GM23338 (cell line): ENCODE data around the gene SORL1. TPM values are rescaled to one million over a fixed set of nuclear protein-coding genes. Genes with fewer than 3 reads are reported as not detected.

ENCODE experiments used
- ATAC-seq: fragments of 200-7000 bp; cut with Tn5 transposase; 3 replicates; pipeline ENCODE4 v1.9.1; 2020
- DNase-seq: peaks from one replicate; pipeline ENCODE4 v3.0.0-alpha.2; 2015; ENCODE audit warnings: low spot score
- H2AFZ ChIP-seq: fragments of 200-600 bp; sonication (generic); 2 replicates; pipeline ENCODE4 v1.8.0; 2016; ENCODE audit warnings: antibody characterized with exemption, mild to moderate bottlenecking, moderate library complexity
- H3F3A ChIP-seq: fragments of 200-600 bp; sonication (generic); replicated peaks from 2 replicates; pipeline ENCODE4 v1.8.0; 2017; ENCODE audit warnings: antibody characterized with exemption, mixed run types, low read depth
- H3K27ac ChIP-seq: fragments of 200-600 bp; sonication (generic); 2 replicates; pipeline ENCODE4 v1.6.1; 2016; ENCODE audit warnings: low read depth
- H3K27me3 ChIP-seq: fragments of 200-600 bp; sonication (generic); 2 replicates; pipeline ENCODE4 v1.8.0; 2016; ENCODE audit warnings: mild to moderate bottlenecking, mixed run types, moderate library complexity; ENCODE audit not compliant: insufficient read depth
- H3K36me3 ChIP-seq: fragments of 200-600 bp; sonication (generic); 2 replicates; pipeline ENCODE4 v1.8.0; 2016; ENCODE audit warnings: mild to moderate bottlenecking; ENCODE audit not compliant: insufficient read depth
- H3K4me1 ChIP-seq: fragments of 200-600 bp; sonication (generic); 2 replicates; pipeline ENCODE4 v1.8.0; 2016; ENCODE audit warnings: mild to moderate bottlenecking, moderate library complexity; ENCODE audit not compliant: insufficient read depth
- H3K4me2 ChIP-seq: fragments of 200-600 bp; sonication (generic); 2 replicates; pipeline ENCODE4 v1.7.1; 2017; ENCODE audit warnings: mixed run types
- H3K4me3 ChIP-seq: fragments of 200-600 bp; sonication (generic); 2 replicates; pipeline ENCODE4 v1.6.1; 2016; ENCODE audit warnings: mixed run types
- H3K79me2 ChIP-seq: fragments of 200-600 bp; sonication (generic); replicated peaks from 2 replicates; pipeline ENCODE4 v1.8.0; 2017; ENCODE audit warnings: mild to moderate bottlenecking; ENCODE audit not compliant: insufficient read depth
- H3K9me2 ChIP-seq: fragments of 200-600 bp; sonication (generic); 2 replicates; pipeline ENCODE4 v1.8.0; 2017; ENCODE audit not compliant: insufficient read depth
- H4K20me1 ChIP-seq: fragments of 200-600 bp; sonication (generic); replicated peaks from 2 replicates; pipeline ENCODE4 v1.8.0; 2017; ENCODE audit warnings: mild to moderate bottlenecking; ENCODE audit not compliant: insufficient read depth
- H3K27ac Mint-ChIP-seq: 2 replicates; pipeline ENCODE4 v1.8.0; 2020; ENCODE audit warnings: inconsistent platforms, mild to moderate bottlenecking, moderate library complexity, mixed read lengths
- H3K27me3 Mint-ChIP-seq: 3 replicates; pipeline ENCODE4 v1.8.0; 2022; ENCODE audit warnings: low read depth, mild to moderate bottlenecking, moderate library complexity, mixed read lengths, inconsistent platforms; ENCODE audit not compliant: insufficient read depth, poor library complexity
- H3K36me3 Mint-ChIP-seq: 3 replicates; pipeline ENCODE4 v1.8.0; 2021; ENCODE audit warnings: low read depth, mild to moderate bottlenecking, inconsistent platforms, moderate library complexity, mixed read lengths
- H3K4me1 Mint-ChIP-seq: 3 replicates; pipeline ENCODE4 v1.8.0; 2020; ENCODE audit warnings: mild to moderate bottlenecking, inconsistent platforms, mixed read lengths
- H3K4me3 Mint-ChIP-seq: 3 replicates; pipeline ENCODE4 v1.8.0; 2021; ENCODE audit warnings: moderate library complexity, mild to moderate bottlenecking, inconsistent platforms, mixed read lengths
- H3K9me3 Mint-ChIP-seq: 3 replicates; pipeline ENCODE4 v1.8.0; 2020; ENCODE audit warnings: moderate library complexity, mild to moderate bottlenecking, inconsistent platforms, mixed read lengths
- CREB1 ChIP-seq: fragments of 250-450 bp; sonication (Bioruptor Pico); IDR thresholded peaks from 2 replicates; pipeline ENCODE4 v1.5.0; 2020; ENCODE audit warnings: low read depth, mild to moderate bottlenecking, moderate library complexity
- CTCF ChIP-seq, 2 experiments: fragments of 200-600 bp in 1 of 2; sonication (generic) in 1 of 2; conservative IDR thresholded peaks; 2 replicates each; pipeline versions ENCODE4 v1.5.1 to v1.6.1; 2016 to 2017; ENCODE audit warnings: antibody characterized with exemption in 2 of 2, low read depth in 2 of 2, mild to moderate bottlenecking in 2 of 2, moderate library complexity in 1 of 2
- ETS1 ChIP-seq: IDR thresholded peaks from 2 replicates; pipeline ENCODE4 v1.6.1; 2016; ENCODE audit warnings: antibody characterized with exemption
- EZH2 ChIP-seq: fragments of 200-600 bp; sonication (generic); IDR thresholded peaks from one replicate; pipeline ENCODE4 v1.8.0; 2017; ENCODE audit warnings: antibody characterized with exemption, mild to moderate bottlenecking, low read depth; ENCODE audit not compliant: unreplicated experiment
- EZH2phosphoT487 ChIP-seq: fragments of 200-600 bp; sonication (generic); IDR thresholded peaks from one replicate; pipeline ENCODE4 v1.8.1; 2018; ENCODE audit warnings: antibody characterized with exemption; ENCODE audit not compliant: unreplicated experiment
- JUNB ChIP-seq: IDR thresholded peaks from one replicate; pipeline ENCODE4 v1.6.1; 2016; ENCODE audit warnings: antibody characterized with exemption; ENCODE audit not compliant: unreplicated experiment
- NANOG ChIP-seq: IDR thresholded peaks from 2 replicates; pipeline ENCODE4 v1.6.1; 2016; ENCODE audit warnings: antibody characterized with exemption, borderline replicate concordance
- POLR2AphosphoS5 ChIP-seq: IDR thresholded peaks from 2 replicates; pipeline ENCODE4 v1.6.1; 2016; ENCODE audit warnings: antibody characterized with exemption, low read depth
- REST ChIP-seq: IDR thresholded peaks from one replicate; pipeline ENCODE4 v1.6.1; 2018; ENCODE audit warnings: antibody characterized with exemption; ENCODE audit not compliant: unreplicated experiment
- STAT1 ChIP-seq: IDR thresholded peaks from one replicate; pipeline ENCODE4 v1.6.1; 2016; ENCODE audit warnings: antibody characterized with exemption; ENCODE audit not compliant: unreplicated experiment
- ZNF114 ChIP-seq: fragments of 250-450 bp; sonication (Bioruptor Pico); IDR thresholded peaks from 2 replicates; pipeline ENCODE4 v1.5.0; 2020; ENCODE audit warnings: mild to moderate bottlenecking, moderate library complexity
- ZNF331 ChIP-seq: fragments of 250-450 bp; sonication (Bioruptor Pico); IDR thresholded peaks from 2 replicates; pipeline ENCODE4 v1.5.0; 2020; ENCODE audit warnings: low read depth, mild to moderate bottlenecking, moderate library complexity
- ZNF462 ChIP-seq: fragments of 250-450 bp; sonication (Bioruptor Pico); IDR thresholded peaks from 2 replicates; pipeline ENCODE4 v1.5.0; 2020; ENCODE audit warnings: mild to moderate bottlenecking, moderate library complexity
- polyA plus RNA-seq: library from polyadenylated mRNA; unstranded; fragments of >200 nt; fragmentation: Nextera tagmentation; extraction: Ambion mirVana; gene quantifications from 2 replicates; pipeline ENCODE4 v1.2.1, GENCODE V29; 2016
- total RNA-seq: library from RNA; depleted of rRNA; stranded (reverse); fragments of >200 nt; shearing (Covaris generic); gene quantifications from 2 replicates; pipeline ENCODE4 v1.2.3, GENCODE V29; 2014

The SORL1 gene
- total and polyA plus RNA-seq, 2 experiments from 2014 or later: 23.0 to 78.8 TPM

- TF ChIP-seq JUNB: no peak
- TF ChIP-seq POLR2AphosphoS5: no peak
- no peak for TF ChIP-seq EZH2
- no peak for TF ChIP-seq ZNF331
- TF ChIP-seq CTCF (conservative IDR thresholded peaks at IDR 0.05; ENCODE audit: low read depth in 2 of 2): no peak
- no peak for TF ChIP-seq STAT1
- no peak for TF ChIP-seq EZH2phosphoT487
Measured at GRCh38 chr11:121657146-121657545, 205.0 kb downstream of the SORL1 start (continued).

- Histone ChIP-seq H3K27ac (no peak overlapping the region), H3F3A (0 out of 2 replicates have a peak, but pooled peaks cover 5% of the 10 kb centered on the region), H3K4me2 (no peak overlapping the region), H2AFZ (no peak overlapping the region), H3K4me3 (no peak overlapping the region), H3K36me3 (0 out of 2 replicates have a peak, but pooled peaks cover 3% of the 10 kb centered on the region), H3K79me2 (no peaks in the 10 kb centered on the region), H4K20me1 (no peaks in the 10 kb centered on the region), H3K9me2 (no peaks in the 10 kb centered on the region), H3K27me3 (no peaks in the 10 kb centered on the region), H3K4me1 (peaks cover 11% of the 10 kb centered on the region)
- DNase-seq: no peak
- Mint-ChIP-seq H3K4me3 (no peak overlapping the region), H3K27me3 (peaks cover 17% of the 10 kb centered on the region), H3K36me3 (peaks cover 13% of the 10 kb centered on the region; the same call in 2 of the 3 replicates), H3K9me3 (peaks cover 17% of the 10 kb centered on the region; the same call in 2 of the 3 replicates), H3K4me1 (peaks cover 15% of the 10 kb centered on the region), H3K27ac (no peak overlapping the region)
- ATAC-seq: no peak
- no peak for TF ChIP-seq ZNF462
- no peak for TF ChIP-seq REST
- no peak for TF ChIP-seq NANOG
- no peak for TF ChIP-seq ZNF114 (CRISPR knock-in tag)
- no peak for TF ChIP-seq EZH2phosphoT487
- no peak for TF ChIP-seq EZH2
- TF ChIP-seq POLR2AphosphoS5: no peak
- TF ChIP-seq ETS1: no peak
- no peak for TF ChIP-seq JUNB
- TF ChIP-seq CREB1 (CRISPR knock-in tag): no peak
Measured at GRCh38 chr11:121659811-121660210, 207.7 kb downstream of the SORL1 start.
